ENCODE results near the gene CPOX. TPM values are rescaled to one million over a fixed set of nuclear protein-coding genes. Genes with fewer than 3 reads are reported as not detected.

CPOX gene
- total and polyA plus RNA-seq, 2 donors from 2014 or later, result 6.6 to 13.7 TPM

DNA sequence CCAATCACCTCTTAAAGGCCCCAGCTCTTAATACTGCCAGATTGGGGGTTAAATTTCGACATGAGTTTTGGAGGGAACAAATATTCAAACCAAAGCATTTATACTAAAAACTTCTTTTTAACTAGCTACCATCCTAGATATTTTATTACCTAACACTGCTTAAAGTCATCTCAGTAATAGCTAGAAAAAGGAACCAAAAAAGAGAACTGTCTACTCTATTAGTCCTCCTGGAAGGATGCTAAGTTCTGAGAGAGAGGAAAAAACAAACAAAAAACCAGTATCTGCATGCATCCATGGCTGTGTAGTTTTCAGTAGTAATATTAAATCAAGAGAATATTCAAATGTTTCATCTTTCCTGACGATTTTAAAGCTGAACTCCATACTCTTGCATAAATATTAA, 5.8 kb downstream of the CPOX start:
- FAIRE-seq, result no peak
- H3K9me3 ChIP-seq (ENCODE audit: control insufficient read depth in 2 of 3, insufficient read depth in 1 of 3, low read length in 3 of 3), result no peaks in the 10 kb centered on the region

DNA sequence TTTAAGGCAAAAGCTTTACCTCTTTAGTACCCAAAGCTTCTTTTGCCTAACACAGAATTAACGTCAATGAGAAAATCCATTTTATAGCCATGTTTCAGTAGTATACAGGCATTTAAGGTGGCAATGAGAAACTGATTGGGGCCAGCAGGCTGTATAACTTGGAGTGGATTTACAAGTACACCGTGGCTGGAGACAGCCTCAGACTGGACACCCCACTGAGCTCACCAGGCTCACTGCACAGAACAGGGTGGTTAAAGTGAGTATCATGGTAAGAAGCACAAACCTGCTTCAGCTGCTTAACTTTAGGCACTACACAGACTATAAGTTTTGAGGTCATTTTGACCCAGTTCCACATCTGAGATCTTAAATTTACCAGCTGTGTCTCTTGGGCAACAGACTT, 8.9 kb downstream of the CPOX start:
- no peak overlapping the region for H3K9ac ChIP-seq (ENCODE audit: low read length in 3 of 3)
- no peak for FAIRE-seq

More for the DNA sequence above, 5.8 kb downstream of the CPOX start:
- Histone ChIP-seq H3K27ac (ENCODE audit: low read depth in 2 of 2, low read length in 2 of 2) (no peak overlapping the region), H3K9ac (ENCODE audit: low read length in 3 of 3) (no peak overlapping the region), H3K27me3 (ENCODE audit: control insufficient read depth, insufficient read depth, low read length) (no peaks in the 10 kb centered on the region), H3K4me3 (ENCODE audit: low read length in 3 of 3) (no peak overlapping the region), H3K4me1 (ENCODE audit: control insufficient read depth in 2 of 3, insufficient read depth in 2 of 3, low read depth in 1 of 3, low read length in 3 of 3) (peaks cover 0 to 6% (median 3%) of the 10 kb centered on the region in 3 donors), H3K36me3 (ENCODE audit: control insufficient read depth in 2 of 3, insufficient read depth in 3 of 3, low read length in 3 of 3) (peaks cover 6 to 11% (median 10%) of the 10 kb centered on the region in 3 donors)
- DNase-seq, result no peak
- TF ChIP-seq, protein P1, sequence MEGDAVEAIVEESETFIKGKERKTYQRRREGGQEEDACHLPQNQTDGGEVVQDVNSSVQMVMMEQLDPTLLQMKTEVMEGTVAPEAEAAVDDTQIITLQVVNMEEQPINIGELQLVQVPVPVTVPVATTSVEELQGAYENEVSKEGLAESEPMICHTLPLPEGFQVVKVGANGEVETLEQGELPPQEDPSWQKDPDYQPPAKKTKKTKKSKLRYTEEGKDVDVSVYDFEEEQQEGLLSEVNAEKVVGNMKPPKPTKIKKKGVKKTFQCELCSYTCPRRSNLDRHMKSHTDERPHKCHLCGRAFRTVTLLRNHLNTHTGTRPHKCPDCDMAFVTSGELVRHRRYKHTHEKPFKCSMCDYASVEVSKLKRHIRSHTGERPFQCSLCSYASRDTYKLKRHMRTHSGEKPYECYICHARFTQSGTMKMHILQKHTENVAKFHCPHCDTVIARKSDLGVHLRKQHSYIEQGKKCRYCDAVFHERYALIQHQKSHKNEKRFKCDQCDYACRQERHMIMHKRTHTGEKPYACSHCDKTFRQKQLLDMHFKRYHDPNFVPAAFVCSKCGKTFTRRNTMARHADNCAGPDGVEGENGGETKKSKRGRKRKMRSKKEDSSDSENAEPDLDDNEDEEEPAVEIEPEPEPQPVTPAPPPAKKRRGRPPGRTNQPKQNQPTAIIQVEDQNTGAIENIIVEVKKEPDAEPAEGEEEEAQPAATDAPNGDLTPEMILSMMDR (IDR thresholded peaks at IDR 0.05; ENCODE audit: borderline replicate concordance, extremely low read depth, insufficient read depth), result no peak
- intact Hi-C loops (cut with DNase I), result no loop called here

DNA sequence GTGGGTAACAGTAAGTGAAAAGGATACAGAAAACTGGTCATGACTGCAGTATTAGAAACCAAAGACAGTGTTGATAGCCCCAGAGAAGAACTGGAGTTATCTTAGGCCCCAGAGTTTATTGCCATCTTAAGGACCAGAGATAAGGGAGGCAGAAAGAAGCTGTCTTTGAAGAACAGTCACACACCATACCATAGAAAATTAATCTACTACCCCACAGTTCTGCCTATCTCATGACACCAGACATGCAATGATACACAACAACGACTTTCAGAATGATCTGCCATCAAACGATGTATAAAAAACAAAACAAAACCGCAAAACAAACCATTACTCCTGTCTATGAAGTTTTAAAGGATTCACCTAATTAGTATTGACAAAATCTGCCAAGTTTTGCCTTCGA, 9.6 kb downstream of the CPOX start:
- Histone ChIP-seq H3K4me3 (ENCODE audit: low read length in 3 of 3) (no peak overlapping the region), H3K36me3 (ENCODE audit: control insufficient read depth in 2 of 3, insufficient read depth in 3 of 3, low read length in 3 of 3) (peaks cover 4 to 16% (median 5%) of the 10 kb centered on the region in 3 donors), H3K27me3 (ENCODE audit: control insufficient read depth, insufficient read depth, low read length) (no peaks in the 10 kb centered on the region), H3K4me1 (ENCODE audit: control insufficient read depth in 2 of 3, insufficient read depth in 2 of 3, low read depth in 1 of 3, low read length in 3 of 3) (no peaks in the 10 kb centered on the region), H3K9ac (ENCODE audit: low read length in 3 of 3) (no peak overlapping the region), H3K9me3 (ENCODE audit: control insufficient read depth in 2 of 3, insufficient read depth in 1 of 3, low read length in 3 of 3) (no peaks in the 10 kb centered on the region), H3K27ac (ENCODE audit: low read depth in 2 of 2, low read length in 2 of 2) (no peak overlapping the region)
- TF ChIP-seq, protein P1 (IDR thresholded peaks at IDR 0.05; ENCODE audit: borderline replicate concordance, extremely low read depth, insufficient read depth), result no peak
- DNase-seq, result no peak
- FAIRE-seq, result no peak
- intact Hi-C loops (cut with DNase I), result no loop called here

More for the DNA sequence above, 8.9 kb downstream of the CPOX start:
- intact Hi-C loops (cut with DNase I), result no loop called here
- TF ChIP-seq, protein P1 (IDR thresholded peaks at IDR 0.05; ENCODE audit: borderline replicate concordance, extremely low read depth, insufficient read depth), result no peak
- no peaks in the 10 kb centered on the region for H3K27me3 ChIP-seq (ENCODE audit: control insufficient read depth, insufficient read depth, low read length)
- DNase-seq, result no peak
- H3K4me3 ChIP-seq (ENCODE audit: low read length in 3 of 3), result no peak overlapping the region
- no peak overlapping the region for H3K27ac ChIP-seq (ENCODE audit: low read depth in 2 of 2, low read length in 2 of 2)
- H3K4me1 ChIP-seq (ENCODE audit: control insufficient read depth in 2 of 3, insufficient read depth in 2 of 3, low read depth in 1 of 3, low read length in 3 of 3), result no peaks in the 10 kb centered on the region
- peaks cover 4 to 14% (median 9%) of the 10 kb centered on the region in 3 donors for H3K36me3 ChIP-seq (ENCODE audit: control insufficient read depth in 2 of 3, insufficient read depth in 3 of 3, low read length in 3 of 3)
- H3K9me3 ChIP-seq (ENCODE audit: control insufficient read depth in 2 of 3, insufficient read depth in 1 of 3, low read length in 3 of 3), result no peaks in the 10 kb centered on the region

GRCh38 chr3:98582042-98582441, 11.4 kb downstream of the CPOX start:
- Histone ChIP-seq H3K4me3 (ENCODE audit: low read length in 3 of 3) (no peak overlapping the region), H3K9me3 (ENCODE audit: control insufficient read depth in 2 of 3, insufficient read depth in 1 of 3, low read length in 3 of 3) (no peaks in the 10 kb centered on the region), H3K4me1 (ENCODE audit: control insufficient read depth in 2 of 3, insufficient read depth in 2 of 3, low read depth in 1 of 3, low read length in 3 of 3) (no peaks in the 10 kb centered on the region), H3K9ac (ENCODE audit: low read length in 3 of 3) (no peak overlapping the region), H3K27me3 (ENCODE audit: control insufficient read depth, insufficient read depth, low read length) (no peaks in the 10 kb centered on the region), H3K36me3 (ENCODE audit: control insufficient read depth in 2 of 3, insufficient read depth in 3 of 3, low read length in 3 of 3) (peaks cover 0 to 21% (median 12%) of the 10 kb centered on the region in 3 donors), H3K27ac (ENCODE audit: low read depth in 2 of 2, low read length in 2 of 2) (no peak overlapping the region)
- no peak for DNase-seq
- intact Hi-C loops (cut with DNase I), result no loop called here
- TF ChIP-seq, protein P1 (IDR thresholded peaks at IDR 0.05; ENCODE audit: borderline replicate concordance, extremely low read depth, insufficient read depth), result no peak
- no peak for FAIRE-seq
